A549 (cell line): Measurements from ENCODE around the gene TOMM40L.

Source experiments
- CHD2 ChIP-seq: fragments of 150-350 bp; IDR thresholded peaks from 2 replicates; pipeline ENCODE4 v1.6.1; 2014; ENCODE audit warnings: low read length; ENCODE audit not compliant: partially characterized antibody
- CTCF ChIP-seq: fragments of >200 bp; sonication (Bioruptor Twin); formaldehyde crosslinking; IDR thresholded peaks from 3 replicates; pipeline ENCODE4 v1.5.1; 2016
- EP300 ChIP-seq, 2 experiments: fragments of >200 bp; sonication (Bioruptor Twin); formaldehyde crosslinking; IDR thresholded peaks; 2 replicates in 1 of 2; 3 replicates in 1 of 2; pipeline ENCODE4 v1.6.1; 2016 to 2017
- HMGXB4 ChIP-seq: fragments of 250-450 bp; sonication (Bioruptor Pico); IDR thresholded peaks from 2 replicates; pipeline ENCODE4 v1.5.0; 2021; ENCODE audit warnings: mild to moderate bottlenecking, moderate library complexity, borderline replicate concordance
- MAZ ChIP-seq: fragments of 150-350 bp; IDR thresholded peaks from 2 replicates; pipeline ENCODE4 v1.6.1; 2014; ENCODE audit warnings: antibody characterized with exemption, low read depth, low read length, borderline replicate concordance
- NFE2L2 ChIP-seq: fragments of 150-350 bp; conservative IDR thresholded peaks from 2 replicates; pipeline ENCODE4 v1.6.1; 2014; ENCODE audit warnings: low read length
- POLR2A ChIP-seq: IDR thresholded peaks from 2 replicates; pipeline ENCODE4 v1.6.1; 2012; ENCODE audit warnings: mild to moderate bottlenecking, low read length
- TFCP2L1 ChIP-seq: fragments of 250-450 bp; sonication (Bioruptor Pico); IDR thresholded peaks from 2 replicates; pipeline ENCODE4 v1.5.0; 2021; ENCODE audit warnings: mild to moderate bottlenecking

- TF ChIP-seq CTCF, result no peak
- no peak for TF ChIP-seq MAZ
- TF ChIP-seq TFCP2L1 (CRISPR knock-in tag), result no peak
- TF ChIP-seq EP300 (IDR thresholded peaks at IDR 0.05), result no peak
- no peak for TF ChIP-seq CHD2
- no peak for TF ChIP-seq POLR2A
- TF ChIP-seq HMGXB4, result no peak
- TF ChIP-seq NFE2L2, result no peak
These were observed 10.8 kb upstream of the TOMM40L start, which contains the start of gene FCER1G for GRCh38 chr1:161215076-161215475.
